Measurements from ENCODE around the gene CLECL1.

- TF ChIP-seq POLR2A (IDR thresholded peaks at IDR 0.05; ENCODE audit: borderline replicate concordance, extremely low read depth, insufficient read depth, insufficient read length), result no peak
- no peak for TF ChIP-seq CTCF (IDR thresholded peaks at IDR 0.05 in 2 of 3, conservative IDR thresholded peaks at IDR 0.05 in 1 of 3; ENCODE audit: borderline replicate concordance in 1 of 3, insufficient read depth in 1 of 3, low read depth in 2 of 3, low read length in 2 of 3)
- TF ChIP-seq CEBPB (IDR thresholded peaks at IDR 0.05; ENCODE audit: low read depth), result no peak
- TF ChIP-seq EZH2 (IDR thresholded peaks at IDR 0.05), result no peak
- TF ChIP-seq SRF (IDR thresholded peaks at IDR 0.05; ENCODE audit: low read depth), result no peak
- TF ChIP-seq RAD21 (IDR thresholded peaks at IDR 0.05; ENCODE audit: low read depth), result no peak
- no peak for TF ChIP-seq SP1 (IDR thresholded peaks at IDR 0.05; ENCODE audit: low read depth)
- TF ChIP-seq POLR2AphosphoS5 (IDR thresholded peaks at IDR 0.05; ENCODE audit: low read depth, low read length), result no peak
- TF ChIP-seq ZBTB33 (IDR thresholded peaks at IDR 0.05; ENCODE audit: extremely low read depth, insufficient replicate concordance, low read length), result no peak
- TF ChIP-seq JUND (IDR thresholded peaks at IDR 0.05), result no peak
Observed at GRCh38 chr12:9756706-9757105, 23.8 kb upstream of the CLECL1 start.

Measured in HCT116 (cell line).